Activated CD8-positive, alpha-beta memory T cell treated with anti-CD3 and anti-CD28 coated beads for 1 hour (primary cell): ENCODE data around the gene DDX1.

Experiments
- DNase-seq, 2 donors: peaks; one replicate each; pipeline ENCODE4 v3.0.0-alpha.2; 2020; ENCODE audit warnings: low read depth in 1 of 2; ENCODE audit errors: extremely low read depth in 1 of 2

The DDX1 gene

GRCh38 chr2:15626967-15627366 is 35.3 kb downstream of the DDX1 start:
- DNase-seq: no peak

DNA sequence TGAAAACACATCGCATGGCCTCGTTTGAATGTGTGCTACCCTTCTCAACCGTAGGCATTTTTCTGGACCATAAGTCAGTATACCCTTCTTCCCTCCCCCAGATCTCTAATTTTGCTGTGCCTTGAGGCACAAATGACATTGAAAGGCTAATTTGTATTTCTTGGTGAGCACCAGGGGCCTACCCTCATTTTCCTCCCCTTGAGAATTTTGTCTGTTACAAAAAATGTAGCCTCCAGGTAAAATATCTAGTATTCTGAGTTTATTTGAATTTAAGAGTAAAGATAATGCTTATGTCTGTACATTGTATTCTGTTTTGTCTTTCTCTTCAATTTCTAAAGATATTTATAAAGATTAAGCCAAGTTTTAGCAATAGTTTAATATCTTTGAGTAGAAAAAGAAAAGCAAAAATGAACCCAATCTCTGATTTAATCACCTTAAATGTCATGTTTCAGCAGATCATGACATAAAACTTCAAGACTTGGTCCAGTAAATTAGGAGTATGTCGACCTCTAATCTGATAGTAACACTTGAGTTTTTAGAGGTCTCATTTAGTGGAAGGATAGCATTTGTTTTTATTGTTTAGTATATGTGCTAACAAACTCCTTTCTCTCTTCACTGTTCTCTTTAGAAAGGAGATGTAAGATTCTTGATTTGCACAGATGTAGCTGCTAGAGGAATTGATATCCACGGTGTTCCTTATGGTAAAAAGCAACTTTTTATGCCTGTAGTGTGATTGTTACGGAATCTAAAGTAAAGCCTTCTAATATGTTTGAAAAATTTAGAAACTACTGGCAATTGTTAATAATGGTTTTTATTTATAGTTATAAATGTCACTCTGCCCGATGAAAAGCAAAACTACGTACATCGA is 36.4 kb downstream of the DDX1 start:
- no peak for DNase-seq

DNA sequence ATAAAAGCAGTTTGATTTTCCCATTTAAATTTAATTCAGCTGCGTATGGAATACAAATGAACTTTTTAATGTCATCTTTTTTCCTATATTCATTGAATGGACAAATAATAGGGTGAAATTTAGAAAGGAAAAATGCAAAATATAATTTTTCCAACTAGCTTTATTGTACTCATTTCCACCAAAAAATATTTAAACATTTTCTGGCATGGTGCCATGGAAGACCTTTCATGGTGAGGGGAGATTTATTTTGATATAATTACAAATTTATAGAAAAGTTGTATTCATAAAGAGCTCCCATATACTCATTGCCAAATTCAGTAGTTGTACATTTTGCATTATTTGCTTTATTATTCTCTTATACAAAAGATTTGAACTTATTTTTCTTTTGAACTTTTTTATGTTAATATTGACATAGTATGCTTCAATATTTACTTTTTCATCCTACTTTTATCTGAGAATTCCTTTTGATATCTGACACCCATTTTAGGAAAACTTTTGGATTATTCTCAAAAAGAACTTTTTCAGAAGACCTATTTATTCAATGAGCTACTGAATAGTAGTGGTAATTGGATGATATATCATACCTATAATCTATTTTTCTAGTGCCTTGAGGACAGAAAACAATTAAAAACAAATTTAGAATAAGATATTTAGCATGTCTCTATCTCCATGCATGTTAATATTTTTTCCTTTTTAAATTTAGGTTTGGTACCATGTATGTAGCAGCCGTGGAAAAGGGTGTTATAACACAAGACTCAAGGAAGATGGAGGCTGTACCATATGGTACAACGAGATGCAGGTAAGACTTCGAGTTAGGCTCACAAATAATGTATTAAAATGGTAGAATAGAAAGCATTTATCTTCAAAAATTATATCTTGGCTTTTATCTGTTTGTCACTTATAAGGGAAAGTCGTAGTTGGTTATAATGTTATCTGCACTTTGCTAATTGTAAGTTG is 37.5 kb downstream of the DDX1 start:
- DNase-seq: no peak

DNA sequence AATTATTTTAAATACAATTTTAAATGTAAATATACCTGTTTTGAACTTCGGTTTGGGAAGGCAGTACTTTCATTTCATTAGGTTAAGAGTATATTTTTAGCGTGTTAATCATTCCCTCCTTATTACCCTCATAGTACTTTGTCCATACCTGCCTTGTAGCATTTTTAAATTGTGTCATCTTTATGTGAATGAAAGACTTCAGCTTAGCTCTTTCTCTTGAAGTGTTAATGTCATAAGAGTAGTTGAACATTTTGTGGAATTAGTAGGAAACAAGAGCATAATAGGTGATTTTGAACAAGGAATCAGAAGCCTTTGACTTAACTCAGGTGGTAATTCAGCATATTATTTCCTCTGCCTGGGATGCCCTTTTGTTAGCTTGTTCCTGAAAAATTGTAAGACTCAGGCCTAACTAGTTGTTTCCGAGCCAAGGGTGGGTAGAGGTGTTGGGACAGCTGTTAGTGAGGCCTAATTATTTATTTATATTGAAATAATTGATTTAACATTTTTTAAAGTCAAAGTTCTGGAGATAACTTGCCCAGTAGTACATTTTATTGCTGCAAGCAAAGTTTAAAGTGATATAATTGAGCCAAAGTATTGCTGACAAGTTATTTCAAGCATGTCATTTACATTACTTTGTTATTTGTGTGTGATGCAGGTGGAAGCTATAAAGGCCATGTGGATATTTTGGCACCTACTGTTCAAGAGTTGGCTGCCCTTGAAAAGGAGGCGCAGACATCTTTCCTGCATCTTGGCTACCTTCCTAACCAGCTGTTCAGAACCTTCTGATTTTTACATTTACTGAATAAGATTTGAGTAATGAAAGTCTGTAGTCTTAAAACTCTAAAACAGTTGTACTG is 38.7 kb downstream of the DDX1 start:
- no peak for DNase-seq

- DNase-seq: no peak
Measured at GRCh38 chr2:15630978-15631719, 39.5 kb downstream of the DDX1 start.

DNA sequence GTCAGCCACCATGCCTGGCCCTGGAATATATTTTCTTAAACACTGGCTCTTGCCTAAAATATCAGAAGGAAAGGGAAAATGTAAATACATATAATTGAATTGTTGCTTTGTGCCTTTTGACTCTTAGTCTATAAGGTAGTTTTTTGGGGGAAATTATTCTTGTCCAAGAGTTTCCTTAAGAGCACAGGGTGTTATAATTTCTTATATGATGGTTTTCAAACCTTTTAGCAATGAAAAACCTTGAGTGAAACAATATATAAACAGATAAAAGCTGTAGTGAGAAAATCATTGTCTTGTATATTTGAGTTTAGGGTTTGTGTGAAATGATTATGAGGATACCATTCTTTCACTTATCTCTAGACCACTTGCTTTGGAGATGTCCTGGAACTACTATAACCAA is 40.2 kb downstream of the DDX1 start:
- DNase-seq: no peak

GRCh38 chr2:15633043-15633970 is 41.6 kb downstream of the DDX1 start:
- DNase-seq: no peak

- no peak for DNase-seq
Measured at GRCh38 chr2:15633971-15634346, 42.3 kb downstream of the DDX1 start.

GRCh38 chr2:15634846-15635490 is 43.3 kb downstream of the DDX1 start:
- no peak for DNase-seq

GRCh38 chr2:15636972-15637785 is 45.5 kb downstream of the DDX1 start:
- peak; percentile 10 to 34 for DNase-seq

DNA sequence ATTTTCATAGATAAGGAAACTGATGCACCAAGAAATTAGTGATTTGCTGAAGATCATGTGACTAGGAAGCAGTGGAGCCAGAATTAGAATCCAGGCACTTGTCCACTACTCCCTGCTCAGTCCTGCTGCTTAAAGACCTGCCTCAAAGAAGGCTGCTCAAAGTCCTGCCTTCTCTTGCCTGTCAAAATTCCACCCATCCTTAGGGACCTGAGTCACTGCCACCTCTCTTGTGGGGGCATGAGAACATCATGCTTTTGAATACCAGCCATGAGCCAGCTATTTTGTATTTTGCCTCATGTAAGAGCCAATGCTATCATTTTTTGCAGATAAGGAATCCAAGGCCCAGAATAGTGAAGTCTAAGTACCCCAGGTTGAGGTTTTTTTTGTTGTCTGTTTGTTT is 47.1 kb downstream of the DDX1 start:
- no peak for DNase-seq

DNA sequence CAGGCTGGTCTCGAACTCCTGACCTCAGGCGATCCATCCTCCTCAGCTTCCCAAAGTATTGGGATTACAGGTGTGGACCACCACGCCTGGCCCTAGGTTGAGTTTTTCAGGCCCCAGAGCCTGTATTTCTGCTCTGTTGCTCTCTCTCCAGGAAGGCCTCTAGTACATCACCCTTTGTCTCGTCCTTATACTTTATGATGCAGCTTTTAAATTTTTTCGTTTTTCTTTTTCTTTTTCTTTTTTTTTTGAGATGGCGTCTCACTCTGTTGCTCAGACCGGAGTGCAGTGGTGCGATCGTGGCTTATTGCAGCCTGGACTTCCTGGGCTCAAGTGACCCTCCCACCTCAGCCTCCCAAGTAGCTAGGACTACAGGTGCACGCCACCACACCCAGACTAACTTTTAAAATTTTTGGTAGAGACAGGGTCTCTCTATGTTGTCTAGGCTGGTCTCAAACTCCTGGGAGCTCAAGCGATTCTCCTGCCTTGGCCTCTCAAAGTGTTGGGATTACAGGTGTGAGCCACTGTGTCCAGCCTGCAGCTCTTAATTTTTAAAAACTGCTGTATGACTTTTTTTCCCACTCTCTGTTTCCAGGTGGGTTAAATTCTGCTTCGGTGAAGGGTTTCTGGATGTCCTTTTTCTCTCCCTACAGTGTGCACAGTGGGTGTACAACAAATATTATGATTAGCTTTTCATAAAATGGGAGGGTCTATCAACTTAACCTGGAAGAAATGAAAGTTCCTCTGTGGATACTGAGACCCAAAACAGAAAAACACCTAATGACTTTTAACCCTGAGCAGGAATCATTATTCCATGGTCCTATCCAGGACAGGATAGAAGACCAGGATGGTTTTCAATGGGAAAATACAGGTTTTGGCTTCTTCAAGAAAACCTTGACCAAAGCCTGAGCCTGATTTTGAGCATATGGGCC is 47.9 kb downstream of the DDX1 start:
- DNase-seq: no peak

GRCh38 chr2:15640261-15640711 is 48.6 kb downstream of the DDX1 start:
- no peak for DNase-seq

GRCh38 chr2:15640784-15641183 is 49.1 kb downstream of the DDX1 start:
- DNase-seq: no peak

GRCh38 chr2:15641530-15641982 is 49.9 kb downstream of the DDX1 start:
- DNase-seq: no peak

DNA sequence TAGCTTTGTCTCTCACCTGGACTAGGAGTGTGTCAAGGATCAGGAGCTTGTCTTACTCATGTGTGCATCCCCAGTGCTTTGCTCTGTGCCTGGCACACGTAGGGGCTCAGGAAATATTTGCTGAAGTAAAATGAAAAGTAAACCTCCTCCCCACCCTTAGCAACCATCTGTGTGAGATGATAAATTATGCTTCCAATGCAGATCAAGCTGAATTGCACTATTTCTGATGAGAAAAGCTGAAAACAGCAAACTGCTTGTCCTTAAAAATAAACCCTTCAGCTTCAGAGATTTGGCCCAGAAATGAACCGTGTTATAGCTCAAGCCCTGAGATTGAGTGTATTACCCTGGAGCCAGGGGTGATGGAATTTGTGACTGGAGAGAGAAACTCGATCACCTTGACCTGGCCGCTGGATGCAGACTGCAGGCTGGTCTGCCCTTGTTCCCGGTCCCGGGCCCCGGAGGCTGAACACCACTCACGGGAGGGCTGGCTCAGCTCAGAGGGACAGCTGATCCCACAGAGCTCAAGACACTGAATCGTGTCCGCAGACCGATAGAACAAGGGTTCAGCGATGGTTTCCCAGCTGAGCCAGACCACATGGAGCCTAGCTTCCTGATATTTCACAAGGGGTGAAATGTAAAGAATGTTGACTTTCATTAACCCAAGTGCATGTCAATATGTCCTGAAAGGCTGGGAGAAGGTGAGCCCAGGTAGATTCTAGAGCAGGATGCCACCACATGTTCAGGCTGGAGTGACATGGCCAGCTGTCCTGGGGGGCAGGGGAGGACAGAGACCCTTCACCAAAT is 50.5 kb downstream of the DDX1 start:
- DNase-seq: no peak
